H9 (cell line): ENCODE measurements around the gene SLC25A42. TPM values are rescaled to one million over a fixed set of nuclear protein-coding genes. Genes with fewer than 3 reads are reported as not detected.

Source experiments
- DNase-seq: peaks from one replicate; pipeline ENCODE4 v3.0.0-alpha.2; 2017
- H2AFZ ChIP-seq: one replicate; pipeline ENCODE4 v1.6.1; 2013; ENCODE audit warnings: mild to moderate bottlenecking, low read length, control low read depth, moderate library complexity
- H2AK5ac ChIP-seq: 2 replicates; pipeline ENCODE4 v1.6.1; 2013; ENCODE audit warnings: low read length, control low read depth, mixed read lengths; ENCODE audit not compliant: insufficient read length
- H2BK120ac ChIP-seq: one replicate; pipeline ENCODE4 v1.6.1; 2013; ENCODE audit warnings: low read depth, mild to moderate bottlenecking, low read length, control low read depth, inconsistent platforms; ENCODE audit not compliant: poor library complexity, severe bottlenecking
- H2BK12ac ChIP-seq: 2 replicates; pipeline ENCODE4 v1.6.1; 2013; ENCODE audit warnings: low read length, control low read depth, mixed read lengths, low read depth; ENCODE audit not compliant: insufficient read length
- H2BK15ac ChIP-seq: 2 replicates; pipeline ENCODE4 v1.6.1; 2013; ENCODE audit warnings: low read depth, low read length, control low read depth
- H2BK20ac ChIP-seq: one replicate; pipeline ENCODE4 v1.6.1; 2013; ENCODE audit warnings: low read depth, mild to moderate bottlenecking, low read length, control low read depth, inconsistent platforms; ENCODE audit not compliant: poor library complexity, severe bottlenecking
- H2BK5ac ChIP-seq: 2 replicates; pipeline ENCODE4 v1.6.1; 2013; ENCODE audit warnings: low read length, control low read depth, mixed read lengths; ENCODE audit not compliant: insufficient read length
- H3K14ac ChIP-seq: 2 replicates; pipeline ENCODE4 v1.6.1; 2013; ENCODE audit warnings: low read length, control low read depth; ENCODE audit not compliant: insufficient read depth
- H3K18ac ChIP-seq: 2 replicates; pipeline ENCODE4 v1.6.1; 2013; ENCODE audit warnings: low read depth, mild to moderate bottlenecking, mixed read lengths, low read length, control low read depth; ENCODE audit not compliant: insufficient read length
- H3K23ac ChIP-seq: 2 replicates; pipeline ENCODE4 v1.6.1; 2013; ENCODE audit warnings: low read length, control low read depth, mixed read lengths, low read depth; ENCODE audit not compliant: insufficient read length
- H3K23me2 ChIP-seq: 2 replicates; pipeline ENCODE4 v1.6.1; 2013; ENCODE audit warnings: low read depth, mild to moderate bottlenecking, mixed read lengths, low read length, control low read depth; ENCODE audit not compliant: insufficient read length, poor library complexity, severe bottlenecking
- H3K27ac ChIP-seq: 2 replicates; pipeline ENCODE4 v1.5.1; 2013; ENCODE audit warnings: low read length, control low read depth, mixed read lengths, low read depth; ENCODE audit not compliant: insufficient read length
- H3K27me3 ChIP-seq: 2 replicates; pipeline ENCODE4 v1.6.1; 2013; ENCODE audit warnings: low read length, control low read depth, inconsistent platforms; ENCODE audit not compliant: insufficient read depth
- H3K4ac ChIP-seq: 2 replicates; pipeline ENCODE4 v1.6.1; 2013; ENCODE audit warnings: low read depth, mild to moderate bottlenecking, control low read depth, inconsistent platforms, low read length, moderate library complexity
- H3K4me1 ChIP-seq: 2 replicates; pipeline ENCODE4 v1.6.1; 2013; ENCODE audit warnings: low read length, control low read depth, inconsistent platforms; ENCODE audit not compliant: insufficient read depth
- H3K4me2 ChIP-seq: 2 replicates; pipeline ENCODE4 v1.6.1; 2013; ENCODE audit warnings: low read length, control low read depth, mixed read lengths; ENCODE audit not compliant: insufficient read length, insufficient read depth
- H3K56ac ChIP-seq: 2 replicates; pipeline ENCODE4 v1.6.1; 2013; ENCODE audit warnings: low read depth, mild to moderate bottlenecking, mixed read lengths, low read length, control low read depth; ENCODE audit not compliant: insufficient read length
- H3K79me1 ChIP-seq: 2 replicates; pipeline ENCODE4 v1.6.1; 2013; ENCODE audit warnings: low read depth, mild to moderate bottlenecking, moderate library complexity, low read length, control low read depth, inconsistent platforms; ENCODE audit not compliant: insufficient read depth, poor library complexity, severe bottlenecking
- H3K79me2 ChIP-seq: 2 replicates; pipeline ENCODE4 v1.6.1; 2013; ENCODE audit warnings: low read length, control low read depth, inconsistent platforms; ENCODE audit not compliant: insufficient read depth
- H3K9ac ChIP-seq: 2 replicates; pipeline ENCODE4 v1.6.1; 2013; ENCODE audit warnings: low read length, control low read depth, mixed read lengths; ENCODE audit not compliant: insufficient read length; ENCODE audit errors: extremely low read depth
- H3K9me3 ChIP-seq: one replicate; pipeline ENCODE4 v1.6.1; 2013; ENCODE audit warnings: low read depth, low read length, inconsistent platforms; ENCODE audit not compliant: control insufficient read depth
- H3T11ph ChIP-seq: one replicate; pipeline ENCODE4 v1.6.1; 2013; ENCODE audit warnings: mild to moderate bottlenecking, low read length, control low read depth, inconsistent platforms
- H4K20me1 ChIP-seq: one replicate; pipeline ENCODE4 v1.6.1; 2013; ENCODE audit not compliant: control insufficient read depth, insufficient read length, insufficient read depth
- H4K5ac ChIP-seq: 2 replicates; pipeline ENCODE4 v1.6.1; 2013; ENCODE audit warnings: low read depth, mild to moderate bottlenecking, mixed read lengths, low read length, control low read depth; ENCODE audit not compliant: insufficient read length
- H4K8ac ChIP-seq: replicated peaks from 2 replicates; pipeline ENCODE4 v1.6.1; 2013; ENCODE audit warnings: low read length, control low read depth, mixed read lengths, low read depth; ENCODE audit not compliant: insufficient read length
- H4K91ac ChIP-seq: 2 replicates; pipeline ENCODE4 v1.6.1; 2013; ENCODE audit warnings: low read depth, mild to moderate bottlenecking, moderate library complexity, mixed read lengths, low read length, control low read depth; ENCODE audit not compliant: insufficient read length
- H3K27ac Mint-ChIP-seq, 3 experiments: 2 replicates in 2 of 3; 3 replicates in 1 of 3; pipeline ENCODE4 v1.8.0; 2020 to 2021; ENCODE audit warnings: mixed read lengths in 3 of 3, mild to moderate bottlenecking in 1 of 3, moderate library complexity in 1 of 3
- H3K27me3 Mint-ChIP-seq: 2 replicates; pipeline ENCODE4 v1.8.0; 2021; ENCODE audit warnings: low read depth, mild to moderate bottlenecking, moderate library complexity, mixed read lengths
- H3K36me3 Mint-ChIP-seq, 3 experiments: 2 replicates in 2 of 3; 3 replicates in 1 of 3; pipeline ENCODE4 v1.8.0; 2020 to 2021; ENCODE audit warnings: low read depth in 3 of 3, mixed read lengths in 3 of 3; ENCODE audit not compliant: insufficient read depth in 1 of 3
- H3K4me1 Mint-ChIP-seq, 2 experiments: 2 replicates each; pipeline ENCODE4 v1.8.0; 2020; ENCODE audit warnings: mixed read lengths in 2 of 2
- H3K4me3 Mint-ChIP-seq, 2 experiments: 2 replicates in 1 of 2; 3 replicates in 1 of 2; pipeline ENCODE4 v1.8.0; 2020 to 2021; ENCODE audit warnings: mild to moderate bottlenecking in 2 of 2, mixed read lengths in 2 of 2, moderate library complexity in 1 of 2
- H3K9me3 Mint-ChIP-seq, 2 experiments: 2 replicates in 1 of 2; 3 replicates in 1 of 2; pipeline ENCODE4 v1.8.0; 2020; ENCODE audit warnings: mild to moderate bottlenecking in 2 of 2, mixed read lengths in 2 of 2, moderate library complexity in 1 of 2
- WGBS: extraction: QIAGEN DNeasy Blood & Tissue Kit; methylation state at CpG from one replicate; pipeline ENCODE4 v1.1.7; 2013; ENCODE audit warnings: missing lambda C conversion rate, low lambda C conversion rate, mixed read lengths; ENCODE audit not compliant: insufficient read length; ENCODE audit errors: extremely low coverage; 5-methylcytosine and 5-hydroxymethylcytosine counted together
- total RNA-seq: library from RNA; stranded (reverse); gene quantifications from 2 replicates; pipeline ENCODE4 v1.2.1, GENCODE V29; 2021
- TF ChIP-seq, protein P1 (sequence below): fragments of 200-600 bp; sonication (generic); conservative IDR thresholded peaks from 3 replicates; pipeline ENCODE4 v1.8.0; 2021; ENCODE audit warnings: antibody characterized with exemption, mild to moderate bottlenecking

The SLC25A42 gene
- total RNA-seq, 1 experiment from 2014 or later: 3.6 TPM

DNA sequence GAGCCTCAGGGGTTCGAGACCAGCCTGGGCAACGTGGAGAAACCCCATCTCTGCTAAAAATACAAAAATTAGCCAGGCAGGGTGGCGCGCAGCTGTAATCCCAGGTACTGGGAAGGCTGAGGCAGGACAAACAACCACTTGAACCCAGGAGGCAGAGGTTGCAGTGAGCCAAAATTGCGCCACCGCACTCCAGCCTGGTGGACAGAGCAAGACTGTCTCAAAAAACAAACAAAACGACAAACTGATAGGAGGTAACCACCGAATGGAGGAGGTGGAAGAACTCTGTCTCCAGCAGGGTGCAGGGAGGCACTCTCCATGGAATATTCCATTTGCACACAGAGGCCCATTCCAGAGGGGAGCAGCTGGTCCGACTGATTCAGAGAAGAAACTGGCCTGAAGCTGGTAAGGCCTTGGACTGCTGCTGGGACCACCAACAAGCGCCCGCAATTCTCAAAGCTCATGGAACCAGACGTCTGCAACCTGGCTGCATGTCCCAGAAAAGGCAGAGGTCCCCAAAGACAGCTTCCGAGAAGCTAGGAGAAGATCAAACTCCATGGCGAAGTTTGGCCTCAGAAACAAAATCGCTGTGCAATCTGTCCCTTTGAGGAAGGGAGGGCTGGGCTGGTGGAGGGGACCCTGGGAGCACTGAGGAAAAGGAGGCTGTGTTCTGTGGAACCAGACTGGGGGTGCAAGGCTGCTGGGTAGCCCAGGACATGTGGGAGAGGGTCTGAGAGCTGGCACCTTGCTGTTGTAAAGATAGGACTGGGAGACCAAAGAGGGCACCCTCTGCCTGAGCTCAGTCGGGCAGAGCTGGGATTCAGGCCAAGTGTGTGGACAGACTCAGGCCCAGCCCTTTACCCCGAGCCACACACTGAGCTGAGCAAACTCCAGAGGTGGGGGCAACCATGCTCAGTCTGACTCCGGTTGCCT, 35.2 kb downstream of the SLC25A42 start:
- H3K9ac ChIP-seq: no peak overlapping the region

More for the DNA sequence above, 35.2 kb downstream of the SLC25A42 start:
- no peaks in the 10 kb centered on the region for H3K4me1 ChIP-seq
- no peak overlapping the region for H3K18ac ChIP-seq
- no peak for DNase-seq
- H2BK12ac ChIP-seq: no peak overlapping the region
- Mint-ChIP-seq H3K4me3 (peak overlapping the region in 1 of 2 experiments; percentile 27; a peak in 1 of 5 replicates), H3K27ac (peak overlapping the region in 1 of 3 experiments; percentile 77; a peak in 2 of 7 replicates), H3K27me3 (peaks cover 17% of the 10 kb centered on the region), H3K4me1 (peaks cover 0 to 3% of the 10 kb centered on the region in 2 experiments; a peak in 2 of 4 replicates), H3K36me3 (no peaks in the 10 kb centered on the region), H3K9me3 (no peaks in the 10 kb centered on the region; a peak in 1 of 5 replicates)
- H2BK15ac ChIP-seq: no peak overlapping the region
- H3K79me1 ChIP-seq: no peaks in the 10 kb centered on the region
- no peaks in the 10 kb centered on the region for H3K23me2 ChIP-seq
- H2AFZ ChIP-seq: no peak overlapping the region
- no peak overlapping the region for H4K5ac ChIP-seq
- H2BK20ac ChIP-seq: no peak overlapping the region
- H3K27me3 ChIP-seq: no peaks in the 10 kb centered on the region
- H3K4me2 ChIP-seq: no peak overlapping the region
- H3K9me3 ChIP-seq: no peaks in the 10 kb centered on the region
- no peaks in the 10 kb centered on the region for H4K20me1 ChIP-seq
- H3K4ac ChIP-seq: no peak overlapping the region
- H3K56ac ChIP-seq: no peak overlapping the region
- TF ChIP-seq, protein P1, sequence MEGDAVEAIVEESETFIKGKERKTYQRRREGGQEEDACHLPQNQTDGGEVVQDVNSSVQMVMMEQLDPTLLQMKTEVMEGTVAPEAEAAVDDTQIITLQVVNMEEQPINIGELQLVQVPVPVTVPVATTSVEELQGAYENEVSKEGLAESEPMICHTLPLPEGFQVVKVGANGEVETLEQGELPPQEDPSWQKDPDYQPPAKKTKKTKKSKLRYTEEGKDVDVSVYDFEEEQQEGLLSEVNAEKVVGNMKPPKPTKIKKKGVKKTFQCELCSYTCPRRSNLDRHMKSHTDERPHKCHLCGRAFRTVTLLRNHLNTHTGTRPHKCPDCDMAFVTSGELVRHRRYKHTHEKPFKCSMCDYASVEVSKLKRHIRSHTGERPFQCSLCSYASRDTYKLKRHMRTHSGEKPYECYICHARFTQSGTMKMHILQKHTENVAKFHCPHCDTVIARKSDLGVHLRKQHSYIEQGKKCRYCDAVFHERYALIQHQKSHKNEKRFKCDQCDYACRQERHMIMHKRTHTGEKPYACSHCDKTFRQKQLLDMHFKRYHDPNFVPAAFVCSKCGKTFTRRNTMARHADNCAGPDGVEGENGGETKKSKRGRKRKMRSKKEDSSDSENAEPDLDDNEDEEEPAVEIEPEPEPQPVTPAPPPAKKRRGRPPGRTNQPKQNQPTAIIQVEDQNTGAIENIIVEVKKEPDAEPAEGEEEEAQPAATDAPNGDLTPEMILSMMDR: no peak
- H2BK120ac ChIP-seq: no peak overlapping the region
- no peak overlapping the region for H3K27ac ChIP-seq
- H3K14ac ChIP-seq: no peak overlapping the region
- H2AK5ac ChIP-seq: no peak overlapping the region
- H3T11ph ChIP-seq: no peak overlapping the region
- H4K91ac ChIP-seq: no peak overlapping the region
- H4K8ac ChIP-seq: no peak overlapping the region
- WGBS: no CpG with 5 or more reads among the region's 18 CpGs
- H3K79me2 ChIP-seq: no peaks in the 10 kb centered on the region
- no peak overlapping the region for H2BK5ac ChIP-seq
- H3K23ac ChIP-seq: no peak overlapping the region
